NCI-H1436 (cell line): Measurements from ENCODE around the gene NEK6.

Experiments
- DNase-seq: peaks from one replicate; lab custom pipeline; 2025; lab: John Stamatoyannopoulos, UW

Gene NEK6

GRCh38 chr9:124321935-124322334 is 64.2 kb downstream of the NEK6 start:
- no peak for DNase-seq

GRCh38 chr9:124322618-124323432 is 65.1 kb downstream of the NEK6 start:
- DNase-seq: no peak

GRCh38 chr9:124323904-124324303 is 66.2 kb downstream of the NEK6 start:
- no peak for DNase-seq

- no peak for DNase-seq
Observed at GRCh38 chr9:124325816-124326215, 68.1 kb downstream of the NEK6 start.

GRCh38 chr9:124326378-124326777 is 68.6 kb downstream of the NEK6 start:
- DNase-seq: no peak

GRCh38 chr9:124327491-124327890 is 69.7 kb downstream of the NEK6 start:
- no peak for DNase-seq

GRCh38 chr9:124328285-124328684 is 70.5 kb downstream of the NEK6 start:
- DNase-seq: no peak

- no peak for DNase-seq
Observed at GRCh38 chr9:124329206-124329792, 71.5 kb downstream of the NEK6 start.

GRCh38 chr9:124330011-124330697 is 72.4 kb downstream of the NEK6 start:
- peak; percentile 45 for DNase-seq

- DNase-seq: no peak
Observed at GRCh38 chr9:124331580-124331979, 73.8 kb downstream of the NEK6 start.

GRCh38 chr9:124332361-124333202 is 74.8 kb downstream of the NEK6 start:
- no peak for DNase-seq

- no peak for DNase-seq
Observed at GRCh38 chr9:124333203-124333579, 75.4 kb downstream of the NEK6 start.

- no peak for DNase-seq
Observed at GRCh38 chr9:124334568-124335319, 77.0 kb downstream of the NEK6 start.

- no peak for DNase-seq
Observed at GRCh38 chr9:124335320-124335707, 77.6 kb downstream of the NEK6 start.

- no peak for DNase-seq
Observed at GRCh38 chr9:124337562-124337961, 79.8 kb downstream of the NEK6 start.

- DNase-seq: no peak
Observed at GRCh38 chr9:124339603-124340146, 81.9 kb downstream of the NEK6 start.

- DNase-seq: no peak
Observed at GRCh38 chr9:124340219-124341069, 82.7 kb downstream of the NEK6 start.

GRCh38 chr9:124341455-124342170 is 83.9 kb downstream of the NEK6 start:
- no peak for DNase-seq

GRCh38 chr9:124342402-124342775 is 84.6 kb downstream of the NEK6 start:
- DNase-seq: no peak
